ENCODE data around the gene SIX6.
"Not testable (repeated sequence)": the region's sequence is repeated elsewhere in the genome, so short reads cannot be mapped to it uniquely, and the experiment has no call there.

The SIX6 gene

DNA sequence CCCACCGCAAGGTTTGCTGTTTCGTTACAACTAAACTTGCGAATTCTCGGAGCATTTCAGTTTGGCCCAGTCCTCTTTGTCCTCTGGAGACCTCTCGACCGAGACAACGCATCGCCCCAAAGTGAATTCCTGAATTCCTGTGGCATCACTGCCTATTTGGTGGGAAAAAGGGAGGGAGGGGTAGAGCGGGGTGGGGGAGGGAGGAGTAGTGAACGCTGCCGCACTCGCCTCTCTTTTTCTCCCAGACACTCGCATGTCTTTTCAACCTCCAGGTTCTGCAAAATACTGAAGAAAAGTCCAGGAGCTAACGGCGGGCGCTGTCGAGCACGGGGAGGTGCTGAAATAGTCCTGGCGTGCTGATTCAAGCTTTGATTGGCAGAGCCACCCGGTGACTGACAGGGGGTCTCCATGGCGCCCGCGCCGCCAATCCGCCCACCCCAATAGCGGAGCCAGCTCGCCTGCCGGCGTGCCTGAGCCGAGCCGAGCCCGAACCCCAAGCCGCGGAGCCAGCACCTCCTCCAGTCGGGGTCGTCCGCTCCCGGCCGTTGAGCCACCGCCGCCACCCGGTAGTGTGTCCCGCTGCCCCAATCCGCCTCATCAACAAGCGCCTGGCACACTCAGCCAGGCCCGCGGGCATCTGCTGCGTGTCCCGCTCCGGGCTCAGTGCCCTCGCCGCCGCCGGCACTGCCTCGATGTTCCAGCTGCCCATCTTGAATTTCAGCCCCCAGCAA is at the start of gene SIX6:
Gene SIX6 (plus strand): TSS at position 440 of the 731 bp plus-strand sequence. CDS start 253 bp downstream, at position 693.
- DNase-seq (ENCODE audit: low read depth) = no peak

DNA sequence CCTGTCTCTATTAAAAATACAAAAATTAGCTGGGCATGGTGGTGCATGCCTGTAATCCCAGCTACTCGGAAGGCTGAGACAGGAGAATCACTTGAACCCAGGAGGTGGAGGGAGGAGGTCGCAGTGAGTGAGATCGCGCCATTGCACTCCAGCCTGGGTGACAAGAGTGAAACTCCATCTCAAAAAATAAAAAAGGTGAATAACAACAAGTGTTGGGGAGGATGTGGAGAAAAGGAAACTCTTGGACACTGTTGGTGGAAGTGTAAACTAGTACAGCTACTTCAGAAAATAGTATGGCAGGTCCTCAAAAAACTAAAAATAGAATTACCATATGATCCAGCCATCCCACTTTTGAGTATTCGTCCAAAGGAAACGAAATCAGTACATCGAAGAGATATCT is 28.7 kb upstream of the SIX6 start:
- not testable (repeated sequence) for DNase-seq (ENCODE audit: low read depth)

DNA sequence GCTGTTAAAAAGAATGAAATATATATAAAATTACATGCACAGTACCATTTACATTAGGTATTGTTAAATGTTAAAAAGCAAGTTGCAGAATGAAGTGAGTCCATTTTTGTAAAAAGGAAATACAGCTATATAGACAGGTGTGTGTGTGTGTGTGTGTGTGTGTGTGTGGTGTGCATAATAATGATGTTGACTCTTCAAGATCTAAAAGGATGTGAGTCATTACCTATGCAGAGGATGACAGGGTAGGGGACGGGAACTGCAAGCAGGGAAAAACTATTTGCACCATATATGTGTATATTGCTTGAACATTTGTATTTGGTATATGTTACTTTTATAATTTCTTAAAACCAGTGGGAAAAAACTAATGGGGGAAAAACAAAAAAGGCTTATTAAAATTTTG is 26.2 kb upstream of the SIX6 start:
- DNase-seq (ENCODE audit: low read depth) = no peak

DNA sequence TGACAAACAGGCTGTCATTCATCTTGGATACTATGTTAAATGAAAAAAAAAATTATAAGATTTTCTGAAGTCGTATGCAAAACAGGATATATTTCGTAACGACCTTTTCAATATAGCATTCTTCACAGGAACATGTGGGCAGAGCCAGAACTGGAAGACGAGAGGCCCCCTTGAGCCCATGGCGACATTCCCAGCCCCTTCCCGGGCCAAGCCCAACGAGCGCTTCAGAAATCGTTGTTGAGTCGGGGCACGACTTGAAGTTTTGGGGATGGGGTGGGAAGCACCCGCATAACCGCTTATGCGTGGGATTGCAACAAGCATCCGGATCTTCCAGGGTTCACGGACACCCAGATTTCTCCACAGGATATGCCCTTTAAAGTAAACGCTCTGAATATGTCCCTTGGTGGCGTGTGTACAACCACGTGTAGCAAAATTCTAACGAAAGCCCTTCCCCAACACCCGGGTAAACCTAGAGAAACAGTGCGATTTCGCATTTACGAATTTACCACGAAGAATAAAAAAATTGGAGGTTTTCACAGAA is 23.8 kb upstream of the SIX6 start:
- no peak for DNase-seq (ENCODE audit: low read depth)

DNA sequence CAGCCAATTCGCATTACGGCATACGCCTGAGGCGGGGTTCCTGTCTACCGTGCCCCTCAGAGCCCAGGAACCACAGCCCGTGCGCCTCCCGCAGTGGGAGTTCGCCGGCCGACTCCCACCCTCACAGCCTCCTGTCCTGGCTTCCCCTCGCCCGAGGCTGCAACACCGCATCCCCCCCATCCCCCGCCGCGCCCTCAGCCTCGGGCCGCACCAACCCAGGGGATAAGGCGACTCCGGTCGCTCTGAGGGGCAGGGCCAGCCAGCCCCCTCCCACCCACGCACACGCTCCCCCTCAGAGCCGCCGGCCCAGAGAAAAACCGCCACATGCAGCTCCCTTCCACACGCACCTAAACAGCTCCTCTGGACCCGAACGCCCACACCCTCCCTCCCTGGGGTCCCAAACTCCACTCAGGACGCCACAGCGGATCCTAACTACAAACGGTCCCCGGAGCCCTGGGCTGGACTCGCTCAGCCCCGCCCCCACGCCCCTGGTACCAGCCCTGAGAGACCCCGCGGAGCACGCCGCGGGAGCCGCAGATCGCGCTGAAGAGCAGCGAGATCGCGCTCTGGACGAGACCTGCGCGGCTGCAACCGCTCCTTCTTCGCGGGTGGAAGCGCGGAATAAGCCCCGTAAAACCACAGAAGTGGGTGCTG is 23.2 kb upstream of the SIX6 start, which contains the start of gene C14orf39:
Gene C14orf39 (minus strand): TSS at position 466 of the 654 bp plus-strand sequence. CDS start 985 bp downstream, outside the sequence.
- no peak for DNase-seq (ENCODE audit: low read depth)

DNA sequence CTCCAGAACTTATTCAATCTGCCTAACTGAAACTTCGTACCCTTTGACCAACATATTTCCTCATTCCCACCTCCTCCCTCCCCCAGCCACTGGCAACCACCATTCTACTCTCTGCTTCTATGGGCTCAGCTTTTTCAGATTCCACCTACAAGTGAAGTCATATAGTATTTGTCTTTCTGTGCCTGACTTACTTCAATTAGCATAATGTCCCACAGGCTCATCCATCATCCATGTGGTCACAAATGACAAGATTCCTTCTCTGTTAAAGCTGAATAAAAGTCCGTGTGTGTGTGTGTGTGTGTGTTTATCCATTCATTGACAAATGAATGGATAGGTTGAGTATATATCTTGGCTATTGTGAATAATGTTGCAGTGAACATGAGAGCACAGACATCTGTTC is 21.7 kb upstream of the SIX6 start:
- no peak for DNase-seq (ENCODE audit: low read depth)

DNA sequence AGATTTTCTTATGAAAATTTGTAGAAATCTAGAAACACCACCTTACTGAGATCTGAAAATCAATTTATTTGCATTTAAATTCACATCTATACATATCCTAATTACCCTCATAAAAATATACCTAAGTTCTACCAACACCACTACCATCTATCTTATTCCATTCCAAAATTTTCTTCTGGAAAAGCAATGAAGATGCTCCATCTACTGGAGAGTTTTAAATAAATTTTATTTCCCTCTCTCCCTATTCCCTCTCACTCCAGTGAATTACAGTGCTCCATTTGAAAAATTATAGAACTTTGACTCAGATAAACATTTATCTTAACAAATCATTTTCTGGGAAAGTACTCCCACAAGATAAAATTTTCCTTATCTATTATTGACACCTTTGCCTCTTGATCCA is 20.8 kb upstream of the SIX6 start:
- DNase-seq (ENCODE audit: low read depth) = no peak

DNA sequence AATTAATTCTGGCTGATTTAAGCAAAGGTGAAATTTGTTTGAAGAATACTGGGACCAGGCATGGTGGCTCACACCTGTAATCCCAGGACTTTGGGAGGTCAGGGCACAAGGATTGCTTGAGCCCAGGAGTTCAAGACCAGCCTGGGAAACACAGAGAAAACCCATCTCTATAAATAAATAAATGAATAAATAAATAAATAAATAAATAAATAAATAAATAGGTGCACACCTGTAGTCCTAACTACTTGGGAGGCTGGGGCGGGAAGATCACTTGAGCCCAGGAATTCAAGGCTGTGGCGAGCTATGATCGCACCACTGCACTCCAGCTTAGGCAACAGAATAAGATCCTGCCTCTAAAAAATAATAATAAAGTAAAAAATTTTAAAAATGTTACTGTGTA is 18.7 kb upstream of the SIX6 start:
- no peak for DNase-seq (ENCODE audit: low read depth)

DNA sequence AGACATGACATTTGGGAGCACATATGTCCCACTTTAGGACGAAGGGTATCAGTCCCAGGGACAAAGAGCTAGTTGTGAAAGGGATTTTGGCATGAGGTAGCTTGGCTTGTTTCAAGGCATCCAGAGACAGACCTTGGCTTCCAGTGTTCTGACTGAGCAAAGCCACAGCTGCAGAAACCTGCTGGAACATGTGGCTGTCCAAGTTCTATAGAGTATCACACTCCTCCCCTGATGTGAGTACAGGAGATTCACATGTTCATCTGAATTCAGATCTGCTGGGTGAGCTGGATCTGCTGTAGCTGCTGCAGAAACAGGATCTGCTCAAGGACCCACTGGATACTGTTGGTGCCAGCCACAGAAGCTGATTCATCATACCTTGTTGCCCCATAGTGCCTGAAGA is 13.0 kb upstream of the SIX6 start:
- no peak for DNase-seq (ENCODE audit: low read depth)

DNA sequence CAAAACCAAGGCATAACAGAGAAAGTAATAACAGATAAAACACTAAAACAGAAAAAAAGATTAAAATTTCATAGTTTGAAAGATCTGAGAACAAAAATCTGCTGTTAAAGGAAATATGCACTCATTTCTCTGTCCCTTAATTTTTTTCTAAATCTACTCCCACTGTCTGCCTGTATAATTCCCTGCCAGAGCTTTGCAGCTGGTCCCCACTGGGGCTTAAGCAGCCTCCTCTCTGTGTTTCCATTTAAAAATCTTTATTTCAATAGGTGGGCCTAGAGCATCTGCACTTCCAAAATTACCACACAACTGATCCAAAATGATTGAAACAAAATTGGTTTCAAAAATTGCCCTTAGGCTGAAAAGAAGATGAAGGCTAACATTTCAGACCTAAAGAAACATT is 6.4 kb upstream of the SIX6 start:
- no peak for DNase-seq (ENCODE audit: low read depth)

DNA sequence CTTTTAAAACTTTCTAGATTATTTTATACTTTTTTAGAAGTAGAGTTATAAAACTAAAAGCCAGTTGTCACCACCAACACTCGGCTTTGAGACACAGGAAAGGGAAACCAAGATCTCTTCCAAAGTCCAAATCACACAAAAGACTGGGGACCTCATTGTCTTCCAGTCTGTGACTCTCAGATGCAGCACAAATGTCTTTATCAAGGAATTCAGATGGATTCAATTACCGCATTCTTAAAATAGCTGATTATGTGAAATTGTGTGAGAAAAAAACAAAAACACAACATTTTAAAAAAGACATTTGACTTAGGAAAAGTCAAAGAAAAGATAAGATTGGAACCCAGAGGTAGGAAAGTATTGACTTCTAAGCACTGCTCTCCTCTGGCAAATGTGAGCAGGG is 3.5 kb upstream of the SIX6 start:
- DNase-seq (ENCODE audit: low read depth) = no peak

DNA sequence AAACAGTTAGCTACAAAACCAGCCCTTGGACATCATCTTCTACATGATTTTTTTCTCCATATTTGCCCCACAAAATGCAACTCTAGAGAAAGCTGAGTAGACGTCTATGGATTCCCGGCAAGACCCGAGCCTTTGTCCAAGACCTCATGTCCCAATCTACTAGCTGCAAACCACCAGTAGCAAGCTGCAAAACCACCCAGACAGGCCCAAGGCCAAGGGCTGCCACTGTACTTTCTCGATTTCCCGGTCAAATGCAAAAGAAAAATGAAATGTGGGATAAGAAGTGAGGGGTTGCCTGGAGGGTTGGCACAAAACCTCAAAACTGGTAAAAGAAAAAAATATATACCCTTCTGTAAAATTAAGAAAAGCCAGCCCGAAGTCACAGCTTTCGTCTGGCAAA is 2.9 kb upstream of the SIX6 start:
- DNase-seq (ENCODE audit: low read depth) = no peak

DNA sequence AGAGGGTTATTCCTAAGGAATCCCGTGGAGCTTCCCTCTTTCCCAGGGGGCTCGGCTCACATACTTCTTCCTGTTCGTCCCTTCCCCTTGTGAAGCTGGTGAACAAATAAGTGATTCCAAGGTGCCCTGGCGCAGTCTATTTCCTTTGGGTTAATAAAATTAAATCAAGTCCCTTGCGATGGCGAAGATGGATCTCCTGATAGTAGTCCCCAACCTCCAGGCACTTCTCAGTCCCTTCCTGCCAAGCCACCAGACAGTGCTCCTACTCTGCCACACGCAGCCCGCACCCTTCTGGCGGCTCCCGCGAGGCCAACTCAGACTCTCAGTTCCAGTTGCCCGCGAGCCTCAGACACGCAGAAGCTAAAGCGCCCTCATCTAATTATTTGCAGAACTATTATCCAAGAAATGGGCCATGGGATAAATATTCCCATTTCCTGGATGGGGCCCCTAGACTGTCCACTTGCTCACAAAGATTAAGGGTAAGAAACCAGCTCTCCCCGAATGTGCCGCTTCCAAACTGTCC is 2.4 kb upstream of the SIX6 start:
- no peak for DNase-seq (ENCODE audit: low read depth)

DNA sequence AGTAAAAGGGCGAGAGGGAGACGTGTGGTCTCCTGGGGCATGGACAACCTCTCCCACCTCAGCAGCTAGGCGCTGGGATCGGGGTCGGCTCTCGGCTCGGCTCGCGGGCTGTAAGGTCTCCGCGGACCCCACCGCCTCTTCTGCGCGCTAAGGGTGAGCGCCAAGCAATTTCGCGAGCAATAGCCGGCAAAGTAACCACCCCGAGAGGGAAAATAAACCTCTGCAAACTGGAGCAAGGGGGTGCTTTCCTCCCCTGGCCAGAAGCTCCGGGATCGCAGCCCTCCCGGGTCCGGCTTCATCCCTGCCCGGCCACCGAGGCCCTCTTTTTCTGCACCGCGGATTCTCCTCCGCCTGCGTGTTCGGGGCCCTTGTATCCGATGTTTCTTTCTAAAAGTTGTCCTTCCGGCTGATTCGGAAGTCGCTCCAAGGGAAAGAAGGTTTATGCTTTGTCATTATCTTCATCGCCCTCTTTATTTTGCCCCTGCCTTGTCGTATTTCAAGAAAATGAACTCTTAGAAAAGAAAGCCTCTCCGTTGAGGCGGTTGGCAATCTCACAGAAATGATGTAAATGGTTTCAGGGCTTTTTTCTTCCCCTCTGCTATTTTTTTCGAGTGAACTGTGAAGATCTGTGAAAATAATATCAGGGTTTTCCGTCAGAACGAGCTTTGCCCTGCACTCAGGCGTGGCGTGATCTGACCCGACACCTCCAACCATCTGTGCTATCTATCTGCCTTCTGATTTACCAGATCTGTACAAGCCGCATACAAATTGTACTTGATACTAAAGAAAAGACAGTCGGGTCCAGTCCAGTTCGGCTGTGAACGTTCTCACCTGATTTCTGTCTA is 1.7 kb upstream of the SIX6 start:
- no peak for DNase-seq (ENCODE audit: low read depth)

DNA sequence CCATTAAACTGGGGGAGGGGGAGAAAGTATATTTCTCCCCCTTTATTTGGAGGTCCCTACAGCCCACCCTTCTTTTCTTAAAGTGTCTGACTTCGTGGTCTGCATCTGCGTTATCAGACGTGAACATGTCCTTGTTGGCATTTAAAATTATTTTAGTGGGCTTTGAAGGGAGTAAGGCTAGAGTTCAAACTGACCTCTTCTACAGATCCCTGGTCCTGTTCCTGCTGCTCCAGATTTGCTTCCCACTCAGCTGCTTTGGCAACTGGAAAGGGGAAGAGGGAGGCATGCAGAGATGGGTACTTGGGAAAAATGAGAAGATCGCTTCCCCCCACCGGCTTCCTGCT is 611 bp upstream of the SIX6 start:
- no peak for DNase-seq (ENCODE audit: low read depth)

DNA sequence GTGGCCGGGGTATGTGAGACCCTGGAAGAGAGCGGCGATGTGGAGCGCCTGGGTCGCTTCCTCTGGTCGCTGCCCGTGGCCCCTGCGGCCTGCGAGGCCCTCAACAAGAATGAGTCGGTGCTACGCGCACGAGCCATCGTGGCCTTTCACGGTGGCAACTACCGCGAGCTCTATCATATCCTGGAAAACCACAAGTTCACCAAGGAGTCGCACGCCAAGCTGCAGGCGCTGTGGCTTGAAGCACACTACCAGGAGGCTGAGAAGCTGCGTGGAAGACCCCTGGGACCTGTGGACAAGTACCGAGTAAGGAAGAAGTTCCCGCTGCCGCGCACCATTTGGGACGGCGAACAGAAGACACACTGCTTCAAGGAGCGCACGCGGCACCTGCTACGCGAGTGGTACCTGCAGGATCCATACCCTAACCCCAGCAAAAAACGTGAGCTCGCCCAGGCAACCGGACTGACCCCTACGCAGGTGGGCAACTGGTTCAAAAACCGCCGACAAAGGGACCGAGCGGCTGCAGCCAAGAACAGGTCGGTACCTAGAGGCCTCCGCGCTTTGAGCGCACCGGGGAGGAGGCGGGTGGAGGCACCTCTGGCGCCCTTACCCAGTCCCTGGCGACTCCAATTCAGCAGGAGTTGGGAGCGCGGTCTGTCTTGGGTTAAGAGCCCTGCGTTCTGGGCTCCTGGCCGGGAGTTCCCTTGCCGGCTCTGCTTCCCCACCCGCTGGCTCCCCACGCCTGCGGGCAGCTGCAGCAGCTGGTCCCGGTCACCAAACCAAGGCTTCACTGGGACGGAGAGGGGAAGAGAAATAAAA is 700 bp downstream of the SIX6 start:
- no peak for DNase-seq (ENCODE audit: low read depth)

DNA sequence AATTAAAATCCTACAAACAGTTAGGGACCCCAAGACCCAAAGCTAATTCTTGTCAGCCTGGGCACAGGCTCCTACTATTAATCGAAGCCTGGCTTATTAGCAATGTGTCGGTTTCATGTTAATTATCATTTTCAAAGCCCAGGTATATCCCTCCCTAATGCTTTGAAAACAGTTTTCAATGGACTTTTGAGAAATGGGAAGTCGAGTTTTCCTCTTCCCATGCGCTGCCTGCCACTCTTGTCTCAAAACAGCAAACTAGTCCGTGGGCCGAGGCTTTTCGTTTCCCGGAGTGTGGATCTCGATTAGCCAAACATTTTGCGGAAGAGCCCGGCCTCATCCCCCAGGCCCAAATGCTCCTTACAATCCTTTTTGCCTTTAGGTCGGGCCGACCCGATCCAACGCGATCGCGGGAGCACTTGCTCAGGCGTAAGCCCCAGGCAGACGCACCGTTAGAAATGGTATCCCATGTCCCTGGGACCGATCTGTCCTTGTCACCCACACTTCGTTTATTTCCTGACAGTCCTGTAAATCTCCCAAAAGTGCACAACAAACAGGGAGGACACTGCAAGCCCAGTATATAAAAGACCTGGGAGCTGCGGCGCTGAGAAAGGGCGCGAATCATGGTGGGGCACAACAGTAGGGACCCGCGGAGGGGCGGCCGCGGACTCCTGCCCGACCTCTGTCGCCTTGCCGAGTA is 1.5 kb downstream of the SIX6 start:
- no peak for DNase-seq (ENCODE audit: low read depth)

DNA sequence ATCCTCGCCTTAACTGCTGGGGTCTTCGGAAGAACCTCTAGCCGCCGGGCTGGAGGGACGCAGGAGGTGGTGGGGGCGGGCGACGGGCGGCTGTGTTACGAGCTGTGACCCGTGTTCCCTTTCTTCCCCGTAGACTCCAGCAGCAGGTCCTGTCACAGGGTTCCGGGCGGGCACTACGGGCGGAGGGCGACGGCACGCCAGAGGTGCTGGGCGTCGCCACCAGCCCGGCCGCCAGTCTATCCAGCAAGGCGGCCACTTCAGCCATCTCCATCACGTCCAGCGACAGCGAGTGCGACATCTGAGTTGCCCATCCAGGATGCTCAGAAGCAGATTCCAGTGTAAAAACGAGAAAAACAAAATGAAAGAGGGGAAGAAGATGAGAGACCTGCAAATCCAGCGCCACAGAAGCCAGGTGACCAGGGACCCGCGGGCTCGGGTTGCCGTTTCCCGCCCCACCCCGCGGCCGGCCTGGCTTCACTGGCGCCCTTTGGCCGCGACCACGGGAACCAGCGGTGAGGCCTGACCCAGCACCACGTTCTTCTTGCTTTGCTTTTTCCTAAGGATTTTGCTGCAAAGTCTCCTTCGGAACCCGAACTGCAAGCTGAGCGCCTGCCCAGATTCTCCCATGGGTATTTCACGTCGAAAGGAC is 2.1 kb downstream of the SIX6 start:
- no peak for DNase-seq (ENCODE audit: low read depth)

DNA sequence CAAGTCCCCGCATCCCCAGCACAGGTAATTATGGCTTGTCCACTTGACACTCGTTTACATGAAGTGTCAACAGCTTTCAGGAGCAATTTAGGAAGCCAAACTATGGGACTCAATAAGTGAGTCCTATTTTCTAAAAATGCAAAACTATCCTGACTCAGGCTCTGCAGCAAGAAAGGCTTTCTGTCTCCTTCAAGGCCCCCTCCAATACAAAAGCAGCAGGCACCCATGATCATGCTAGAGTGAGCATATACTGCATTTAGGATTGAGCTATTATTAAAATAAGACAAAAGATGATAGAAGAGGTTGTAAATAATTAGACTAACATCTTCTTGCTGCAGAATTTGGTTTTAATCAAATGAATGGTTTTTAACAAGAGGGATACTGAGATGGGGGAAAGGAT is 3.2 kb downstream of the SIX6 start:
- no peak for DNase-seq (ENCODE audit: low read depth)

DNA sequence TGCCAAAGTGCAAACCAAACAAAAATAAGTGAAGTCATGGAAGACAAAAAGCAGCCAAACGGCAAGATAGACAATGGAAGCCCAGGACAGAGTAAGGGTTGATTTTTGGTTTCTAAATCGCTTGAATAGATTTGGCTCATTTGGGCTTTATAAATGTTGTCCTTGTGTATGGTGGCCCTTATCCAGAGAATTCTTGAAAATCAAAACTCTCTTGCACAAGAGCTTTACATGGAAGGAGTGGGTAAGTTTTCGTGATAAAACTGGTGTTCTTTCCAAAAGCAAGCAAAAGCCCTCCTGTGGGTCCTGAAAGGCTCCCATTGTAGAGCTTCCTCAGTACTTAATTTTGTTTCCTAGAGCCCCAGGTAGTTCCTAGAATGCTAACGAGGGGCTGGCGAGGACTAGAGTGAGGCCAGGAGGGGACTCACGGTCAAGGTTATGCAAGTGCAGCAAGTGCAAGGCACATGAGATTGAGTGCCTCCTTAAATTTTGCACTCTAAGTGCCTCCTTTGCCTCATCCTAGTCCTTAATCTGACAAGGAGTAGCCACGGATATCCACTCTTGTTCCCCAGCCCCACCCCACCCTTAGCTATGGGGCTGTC is 4.1 kb downstream of the SIX6 start:
- DNase-seq (ENCODE audit: low read depth) = no peak

All from stimulated activated CD8-positive, alpha-beta memory T cell treated with anti-CD3 and anti-CD28 coated beads, Interleukin-12 subunit alpha, Interleukin-12 subunit beta, amount 100 ng/mL, for 1 hour (primary cell).